ENCODE results near the gene MAML1.

The MAML1 gene

GRCh38 chr5:179769796-179770195 lies 37.2 kb downstream of the MAML1 start:
- peaks cover 74% of the 10 kb centered on the region for H3K36me3 ChIP-seq (ENCODE audit: control insufficient read depth, insufficient read depth, low read length, severe bottlenecking)
- no peaks in the 10 kb centered on the region for H3K9me3 ChIP-seq (ENCODE audit: control insufficient read depth, low read length)
- H3K4me1 ChIP-seq (ENCODE audit: control insufficient read depth, insufficient read depth, low read length): peaks cover 27% of the 10 kb centered on the region
- H3K27me3 ChIP-seq (replicated peaks; ENCODE audit: control insufficient read depth, insufficient read depth, low read length): no peaks in the 10 kb centered on the region
- H3K9ac ChIP-seq (ENCODE audit: low read length): no peak overlapping the region
- no peak overlapping the region for H3K4me3 ChIP-seq (ENCODE audit: low read length)
- no peak for DNase-seq (ENCODE audit: low read depth)

GRCh38 chr5:179771311-179771895 lies 38.8 kb downstream of the MAML1 start:
- H3K9me3 ChIP-seq (ENCODE audit: control insufficient read depth, low read length): no peaks in the 10 kb centered on the region
- no peak overlapping the region for H3K9ac ChIP-seq (ENCODE audit: low read length)
- no peak overlapping the region for H3K4me3 ChIP-seq (ENCODE audit: low read length)
- no peaks in the 10 kb centered on the region for H3K27me3 ChIP-seq (replicated peaks; ENCODE audit: control insufficient read depth, insufficient read depth, low read length)
- DNase-seq (ENCODE audit: low read depth): no peak
- peaks cover 83% of the 10 kb centered on the region for H3K36me3 ChIP-seq (ENCODE audit: control insufficient read depth, insufficient read depth, low read length, severe bottlenecking)
- peaks cover 11% of the 10 kb centered on the region for H3K4me1 ChIP-seq (ENCODE audit: control insufficient read depth, insufficient read depth, low read length)

DNA sequence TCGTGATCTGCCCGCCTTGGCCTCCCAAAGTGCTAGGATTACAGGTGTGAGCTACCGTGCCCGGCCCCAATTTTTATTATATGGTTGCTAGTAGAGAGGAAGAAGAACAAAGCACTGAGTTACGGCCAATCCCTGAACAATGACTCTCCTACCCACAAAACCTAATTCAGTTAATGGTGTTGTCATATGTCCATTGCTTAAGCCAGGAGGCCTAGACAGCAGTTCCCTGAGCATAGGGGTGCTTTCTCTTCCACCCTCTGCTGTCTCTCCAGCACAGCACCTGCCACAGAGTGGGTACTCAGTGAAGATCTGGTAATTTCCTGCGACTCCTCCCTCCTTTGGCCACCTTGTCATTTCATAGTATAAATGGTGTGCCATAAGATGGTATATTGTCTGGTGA lies 39.7 kb downstream of the MAML1 start:
- H3K4me3 ChIP-seq (ENCODE audit: low read length): no peak overlapping the region
- H3K4me1 ChIP-seq (ENCODE audit: control insufficient read depth, insufficient read depth, low read length): peaks cover 2% of the 10 kb centered on the region
- no peak overlapping the region for H3K9ac ChIP-seq (ENCODE audit: low read length)
- no peak for DNase-seq (ENCODE audit: low read depth)
- no peaks in the 10 kb centered on the region for H3K27me3 ChIP-seq (replicated peaks; ENCODE audit: control insufficient read depth, insufficient read depth, low read length)
- no peaks in the 10 kb centered on the region for H3K9me3 ChIP-seq (ENCODE audit: control insufficient read depth, low read length)
- peaks cover 87% of the 10 kb centered on the region for H3K36me3 ChIP-seq (ENCODE audit: control insufficient read depth, insufficient read depth, low read length, severe bottlenecking)

DNA sequence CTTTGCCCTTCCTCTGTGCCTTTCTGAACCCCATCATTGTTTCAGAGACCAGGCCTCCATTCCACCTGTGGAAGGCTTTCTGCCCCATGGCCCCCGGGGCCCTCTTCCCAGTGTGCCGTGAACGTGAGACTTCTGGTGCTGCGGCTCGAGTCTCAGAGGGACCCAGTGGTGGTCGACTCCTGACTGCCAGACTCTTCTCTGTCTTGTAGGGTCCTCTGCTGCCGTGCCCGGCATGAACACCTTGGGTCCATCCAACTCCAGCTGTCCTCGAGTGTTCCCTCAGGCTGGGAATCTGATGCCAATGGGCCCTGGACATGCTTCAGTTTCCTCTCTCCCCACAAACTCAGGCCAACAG lies 41.0 kb downstream of the MAML1 start:
- no peaks in the 10 kb centered on the region for H3K9me3 ChIP-seq (ENCODE audit: control insufficient read depth, low read length)
- no peak for DNase-seq (ENCODE audit: low read depth)
- peaks cover 94% of the 10 kb centered on the region for H3K36me3 ChIP-seq (ENCODE audit: control insufficient read depth, insufficient read depth, low read length, severe bottlenecking)
- H3K4me3 ChIP-seq (ENCODE audit: low read length): no peak overlapping the region
- H3K4me1 ChIP-seq (ENCODE audit: control insufficient read depth, insufficient read depth, low read length): no peaks in the 10 kb centered on the region
- H3K9ac ChIP-seq (ENCODE audit: low read length): no peak overlapping the region
- no peaks in the 10 kb centered on the region for H3K27me3 ChIP-seq (replicated peaks; ENCODE audit: control insufficient read depth, insufficient read depth, low read length)

DNA sequence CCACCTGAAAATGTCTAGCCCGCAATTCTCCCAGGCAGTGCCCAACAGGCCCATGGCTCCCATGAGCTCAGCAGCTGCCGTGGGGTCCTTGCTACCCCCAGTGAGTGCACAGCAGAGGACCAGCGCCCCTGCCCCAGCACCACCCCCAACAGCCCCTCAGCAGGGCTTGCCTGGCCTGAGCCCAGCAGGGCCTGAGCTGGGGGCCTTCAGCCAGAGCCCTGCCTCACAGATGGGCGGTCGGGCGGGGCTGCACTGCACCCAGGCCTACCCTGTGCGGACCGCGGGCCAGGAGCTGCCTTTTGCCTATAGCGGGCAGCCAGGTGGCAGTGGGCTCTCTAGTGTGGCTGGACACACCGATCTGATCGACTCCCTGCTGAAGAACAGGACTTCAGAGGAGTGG lies 41.8 kb downstream of the MAML1 start:
- peaks cover 88% of the 10 kb centered on the region for H3K36me3 ChIP-seq (ENCODE audit: control insufficient read depth, insufficient read depth, low read length, severe bottlenecking)
- H3K27me3 ChIP-seq (replicated peaks; ENCODE audit: control insufficient read depth, insufficient read depth, low read length): no peaks in the 10 kb centered on the region
- H3K9me3 ChIP-seq (ENCODE audit: control insufficient read depth, low read length): no peaks in the 10 kb centered on the region
- H3K4me3 ChIP-seq (ENCODE audit: low read length): no peak overlapping the region
- no peaks in the 10 kb centered on the region for H3K4me1 ChIP-seq (ENCODE audit: control insufficient read depth, insufficient read depth, low read length)
- no peak for DNase-seq (ENCODE audit: low read depth)
- H3K9ac ChIP-seq (ENCODE audit: low read length): no peak overlapping the region

DNA sequence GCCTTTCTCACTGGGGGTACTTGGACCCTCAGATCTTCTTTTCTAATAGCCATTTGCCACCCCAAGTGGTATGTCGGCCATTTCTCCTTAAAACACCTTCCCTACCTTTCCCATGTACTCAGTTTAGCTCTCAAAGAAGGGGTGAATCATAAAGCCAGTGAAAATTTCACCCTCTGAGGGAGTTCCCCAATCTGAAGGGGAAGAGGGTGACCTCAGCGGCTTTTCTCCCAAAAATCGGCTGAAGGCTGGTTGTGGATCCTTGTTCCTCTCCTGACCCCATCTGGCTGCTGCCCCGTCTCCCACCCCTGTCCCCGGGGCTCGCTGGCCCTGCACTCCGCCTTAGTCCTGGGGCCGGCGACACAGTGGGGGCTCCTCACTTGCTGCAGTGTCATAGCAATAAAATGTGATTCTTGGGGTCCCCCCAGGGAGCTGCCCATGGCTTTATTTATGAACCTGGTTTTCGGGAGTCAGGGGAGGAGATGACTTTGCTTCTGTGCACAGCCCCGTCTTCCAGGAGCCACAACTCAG lies 43.9 kb downstream of the MAML1 start:
- no peak overlapping the region for H3K9ac ChIP-seq (ENCODE audit: low read length)
- DNase-seq (ENCODE audit: low read depth): no peak
- no peaks in the 10 kb centered on the region for H3K27me3 ChIP-seq (replicated peaks; ENCODE audit: control insufficient read depth, insufficient read depth, low read length)
- H3K4me1 ChIP-seq (ENCODE audit: control insufficient read depth, insufficient read depth, low read length): no peaks in the 10 kb centered on the region
- no peak overlapping the region for H3K4me3 ChIP-seq (ENCODE audit: low read length)
- H3K36me3 ChIP-seq (ENCODE audit: control insufficient read depth, insufficient read depth, low read length, severe bottlenecking): peaks cover 72% of the 10 kb centered on the region
- H3K9me3 ChIP-seq (ENCODE audit: control insufficient read depth, low read length): no peaks in the 10 kb centered on the region

DNA sequence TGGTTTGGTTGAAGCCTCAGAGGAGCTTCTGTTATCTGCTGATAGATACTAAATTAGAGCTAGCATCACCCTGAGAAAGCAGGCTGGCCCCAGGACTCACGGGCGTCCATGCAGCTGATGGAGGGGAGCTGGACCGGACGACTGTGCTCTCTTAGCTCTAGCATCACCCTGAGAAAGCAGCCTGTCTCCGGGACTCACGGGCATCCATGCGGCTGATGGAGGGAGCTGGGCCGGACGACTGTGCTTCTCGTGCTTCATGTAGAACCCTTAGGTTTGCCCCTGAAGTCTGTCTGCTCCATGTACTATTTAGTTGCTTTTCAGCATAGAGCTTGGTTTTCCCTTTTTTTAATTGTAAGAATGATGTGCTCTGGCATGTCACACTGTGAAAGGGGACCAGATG lies 44.8 kb downstream of the MAML1 start:
- Histone ChIP-seq H3K9me3 (ENCODE audit: control insufficient read depth, low read length) (no peaks in the 10 kb centered on the region), H3K4me3 (ENCODE audit: low read length) (no peak overlapping the region), H3K9ac (ENCODE audit: low read length) (no peak overlapping the region), H3K27me3 (replicated peaks; ENCODE audit: control insufficient read depth, insufficient read depth, low read length) (no peaks in the 10 kb centered on the region), H3K4me1 (ENCODE audit: control insufficient read depth, insufficient read depth, low read length) (no peaks in the 10 kb centered on the region), H3K36me3 (ENCODE audit: control insufficient read depth, insufficient read depth, low read length, severe bottlenecking) (peaks cover 63% of the 10 kb centered on the region)
- DNase-seq (ENCODE audit: low read depth): no peak

- peaks cover 59% of the 10 kb centered on the region for H3K36me3 ChIP-seq (ENCODE audit: control insufficient read depth, insufficient read depth, low read length, severe bottlenecking)
Observed at GRCh38 chr5:179777909-179778308, 45.3 kb downstream of the MAML1 start.

DNA sequence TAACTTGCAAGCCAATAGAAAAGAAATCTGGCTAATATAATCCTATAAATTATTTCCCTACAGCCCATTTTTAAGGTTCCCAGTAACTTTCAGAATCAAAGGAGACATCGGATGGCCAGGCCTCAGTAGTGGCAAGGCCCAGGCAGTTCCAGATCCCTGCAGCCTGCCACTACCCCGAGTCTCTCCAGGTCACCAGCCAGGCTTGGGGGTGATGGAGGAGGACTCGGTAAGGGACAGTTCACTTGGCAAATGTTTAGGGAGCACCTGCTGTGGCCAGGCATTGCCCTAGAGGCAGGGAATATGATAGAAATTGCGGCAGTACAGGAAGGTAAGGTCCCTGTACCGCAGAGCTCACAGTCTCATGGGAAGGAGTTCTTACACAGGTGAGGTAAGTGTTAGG lies 46.0 kb downstream of the MAML1 start:
- H3K4me1 ChIP-seq (ENCODE audit: control insufficient read depth, insufficient read depth, low read length): no peaks in the 10 kb centered on the region
- H3K9me3 ChIP-seq (ENCODE audit: control insufficient read depth, low read length): no peaks in the 10 kb centered on the region
- H3K36me3 ChIP-seq (ENCODE audit: control insufficient read depth, insufficient read depth, low read length, severe bottlenecking): peaks cover 52% of the 10 kb centered on the region
- no peak for DNase-seq (ENCODE audit: low read depth)
- H3K9ac ChIP-seq (ENCODE audit: low read length): no peak overlapping the region
- no peaks in the 10 kb centered on the region for H3K27me3 ChIP-seq (replicated peaks; ENCODE audit: control insufficient read depth, insufficient read depth, low read length)
- H3K4me3 ChIP-seq (ENCODE audit: low read length): no peak overlapping the region

More at GRCh38 chr5:179777909-179778308, 45.3 kb downstream of the MAML1 start:
- Histone ChIP-seq H3K9ac (ENCODE audit: low read length) (no peak overlapping the region), H3K4me3 (ENCODE audit: low read length) (no peak overlapping the region), H3K9me3 (ENCODE audit: control insufficient read depth, low read length) (no peaks in the 10 kb centered on the region), H3K27me3 (replicated peaks; ENCODE audit: control insufficient read depth, insufficient read depth, low read length) (no peaks in the 10 kb centered on the region), H3K4me1 (ENCODE audit: control insufficient read depth, insufficient read depth, low read length) (no peaks in the 10 kb centered on the region)
- DNase-seq (ENCODE audit: low read depth): no peak

DNA sequence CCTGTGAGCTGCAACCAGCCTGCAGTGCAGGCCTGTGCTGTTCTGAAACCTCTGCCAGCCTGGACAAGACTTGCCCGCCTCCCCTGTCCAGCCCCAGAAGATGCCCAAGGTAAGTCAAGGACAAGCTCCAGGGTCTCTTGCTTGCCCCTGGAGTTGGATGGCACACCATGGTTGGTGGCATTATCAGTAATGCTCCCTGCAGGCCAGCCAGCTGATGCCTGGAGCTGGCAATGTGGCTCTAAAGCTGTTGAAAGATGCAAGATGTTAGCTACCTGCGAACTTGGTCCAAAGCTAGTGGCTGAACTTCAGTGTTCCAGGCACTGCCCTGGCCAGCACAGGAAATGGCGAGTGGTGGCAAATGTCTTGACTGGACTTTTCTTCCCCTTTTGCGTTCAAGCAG lies 47.2 kb downstream of the MAML1 start:
- DNase-seq (ENCODE audit: low read depth): no peak
- no peak overlapping the region for H3K4me3 ChIP-seq (ENCODE audit: low read length)
- peaks cover 40% of the 10 kb centered on the region for H3K36me3 ChIP-seq (ENCODE audit: control insufficient read depth, insufficient read depth, low read length, severe bottlenecking)
- no peak overlapping the region for H3K9ac ChIP-seq (ENCODE audit: low read length)
- H3K4me1 ChIP-seq (ENCODE audit: control insufficient read depth, insufficient read depth, low read length): no peaks in the 10 kb centered on the region
- no peaks in the 10 kb centered on the region for H3K27me3 ChIP-seq (replicated peaks; ENCODE audit: control insufficient read depth, insufficient read depth, low read length)
- no peaks in the 10 kb centered on the region for H3K9me3 ChIP-seq (ENCODE audit: control insufficient read depth, low read length)

GRCh38 chr5:179780362-179780761 lies 47.7 kb downstream of the MAML1 start:
- Histone ChIP-seq H3K9ac (ENCODE audit: low read length) (no peak overlapping the region), H3K27me3 (replicated peaks; ENCODE audit: control insufficient read depth, insufficient read depth, low read length) (no peaks in the 10 kb centered on the region), H3K9me3 (ENCODE audit: control insufficient read depth, low read length) (no peaks in the 10 kb centered on the region), H3K4me3 (ENCODE audit: low read length) (no peak overlapping the region), H3K36me3 (ENCODE audit: control insufficient read depth, insufficient read depth, low read length, severe bottlenecking) (peaks cover 35% of the 10 kb centered on the region), H3K4me1 (ENCODE audit: control insufficient read depth, insufficient read depth, low read length) (no peaks in the 10 kb centered on the region)
- no peak for DNase-seq (ENCODE audit: low read depth)

- Histone ChIP-seq H3K36me3 (ENCODE audit: control insufficient read depth, insufficient read depth, low read length, severe bottlenecking) (peaks cover 20% of the 10 kb centered on the region), H3K9ac (ENCODE audit: low read length) (no peak overlapping the region), H3K4me3 (ENCODE audit: low read length) (no peak overlapping the region), H3K4me1 (ENCODE audit: control insufficient read depth, insufficient read depth, low read length) (no peaks in the 10 kb centered on the region), H3K9me3 (ENCODE audit: control insufficient read depth, low read length) (no peaks in the 10 kb centered on the region), H3K27me3 (replicated peaks; ENCODE audit: control insufficient read depth, insufficient read depth, low read length) (no peaks in the 10 kb centered on the region)
- DNase-seq (ENCODE audit: low read depth): no peak
Observed at GRCh38 chr5:179781846-179782245, 49.2 kb downstream of the MAML1 start.

Measured in adipocyte (in vitro differentiated cells).